Amniotic epithelial cell (primary cell): ENCODE results near the gene NYAP2.

Source experiments
- DNase-seq: peaks from one replicate; pipeline ENCODE4 v3.0.0-alpha.2; 2010; ENCODE audit warnings: low read depth

The NYAP2 gene

DNA sequence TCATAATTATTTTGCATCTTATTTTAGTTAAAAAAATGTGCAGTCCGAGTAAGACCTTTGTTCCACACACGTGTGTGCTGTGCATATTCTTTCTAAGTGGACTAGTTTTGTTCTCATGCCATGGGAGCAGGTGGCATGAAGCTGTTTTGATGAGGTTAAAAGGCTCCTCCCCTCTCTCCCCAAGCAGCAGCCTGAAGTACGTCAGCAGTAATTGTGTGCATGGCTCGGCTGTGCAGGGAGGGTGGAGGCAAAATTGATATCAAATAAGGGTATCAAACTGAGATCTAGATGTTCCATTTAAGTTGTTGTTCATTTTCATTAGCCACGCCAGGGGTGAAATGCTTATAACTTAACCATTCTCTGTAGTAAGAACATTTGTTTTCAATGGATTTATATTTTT lies at the start of gene NYAP2:
NYAP2 (plus strand) TSS at position 207 of the 400 bp plus-strand sequence. CDS start 9,171 bp downstream, outside the sequence.
- no peak for DNase-seq

DNA sequence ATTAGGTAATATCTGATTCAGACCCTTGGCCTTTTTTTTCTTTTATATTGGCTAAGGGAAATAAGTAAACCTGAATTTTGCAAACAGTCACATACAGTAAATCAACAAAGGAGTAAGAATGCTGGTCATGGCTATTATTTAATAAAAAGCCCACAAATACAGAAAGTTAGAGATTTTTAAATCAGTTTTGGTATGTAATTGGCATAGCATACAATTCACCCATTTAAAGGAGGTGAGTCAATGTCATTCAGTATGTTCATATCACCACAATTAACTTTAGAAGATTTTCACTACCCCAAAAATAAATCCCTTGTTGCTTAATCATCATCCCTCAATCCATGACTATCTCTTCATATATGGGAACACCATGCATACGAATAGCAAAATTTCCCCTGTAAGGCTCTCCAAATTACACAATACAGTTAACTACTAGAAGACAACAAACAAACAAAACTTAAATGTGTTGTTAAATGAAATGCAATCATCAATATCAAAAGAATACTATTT lies 45.9 kb upstream of the NYAP2 start:
- DNase-seq, result no peak

DNA sequence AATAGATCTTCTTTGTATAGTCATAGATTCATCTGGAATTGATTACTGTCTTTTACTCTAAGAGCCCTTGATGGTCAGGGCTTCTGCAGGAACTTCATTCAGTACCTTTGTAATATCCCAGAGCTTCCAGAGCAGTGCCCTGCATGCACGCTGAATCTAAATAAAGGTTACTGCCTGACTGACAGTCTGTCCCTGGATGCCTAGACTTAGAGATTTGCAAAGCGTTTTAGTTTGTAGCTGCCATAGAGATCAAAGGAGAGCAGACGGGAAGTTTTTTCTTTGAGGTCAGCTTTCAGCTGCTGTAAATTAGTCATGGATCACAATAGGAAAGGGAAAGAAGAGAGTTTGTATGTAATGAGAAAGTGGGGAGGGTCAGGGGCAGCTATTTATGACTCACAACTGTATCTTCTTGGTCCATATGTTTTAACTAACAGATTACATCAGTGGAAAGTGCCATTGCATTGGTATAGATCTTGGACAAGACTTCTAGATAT lies 45.2 kb upstream of the NYAP2 start:
- peak; percentile 48 for DNase-seq

- no peak for DNase-seq
These were observed 43.7 kb upstream of the NYAP2 start for GRCh38 chr2:225355788-225356187.

GRCh38 chr2:225366731-225367130 lies 32.8 kb upstream of the NYAP2 start:
- DNase-seq, result no peak

- DNase-seq, result no peak
These were observed 32.0 kb upstream of the NYAP2 start for GRCh38 chr2:225367482-225367881.

- DNase-seq, result no peak
These were observed 20.5 kb upstream of the NYAP2 start for GRCh38 chr2:225378984-225379383.

GRCh38 chr2:225379856-225380255 lies 19.7 kb upstream of the NYAP2 start:
- DNase-seq, result no peak

DNA sequence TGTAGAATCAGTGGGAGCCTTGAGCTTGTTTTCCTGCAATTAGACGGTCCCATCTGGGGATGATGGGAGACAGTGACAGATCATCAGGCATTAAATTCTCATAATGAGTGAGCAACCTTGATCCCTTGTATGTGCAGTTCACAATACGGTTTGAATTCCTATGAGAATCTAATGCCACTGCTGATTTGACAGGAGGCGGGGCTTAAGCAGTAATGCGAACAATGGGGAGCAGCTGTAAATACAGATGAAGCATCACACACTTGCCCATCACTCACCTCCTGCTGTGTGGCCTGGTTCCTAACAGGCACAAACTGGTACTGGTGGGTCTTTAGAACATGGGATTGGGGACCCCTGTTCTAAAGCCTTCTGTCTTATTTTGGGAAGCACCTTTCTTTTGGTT lies 17.9 kb upstream of the NYAP2 start:
- DNase-seq, result no peak

- no peak for DNase-seq
These were observed 1.1 kb upstream of the NYAP2 start for GRCh38 chr2:225398372-225398771.

DNA sequence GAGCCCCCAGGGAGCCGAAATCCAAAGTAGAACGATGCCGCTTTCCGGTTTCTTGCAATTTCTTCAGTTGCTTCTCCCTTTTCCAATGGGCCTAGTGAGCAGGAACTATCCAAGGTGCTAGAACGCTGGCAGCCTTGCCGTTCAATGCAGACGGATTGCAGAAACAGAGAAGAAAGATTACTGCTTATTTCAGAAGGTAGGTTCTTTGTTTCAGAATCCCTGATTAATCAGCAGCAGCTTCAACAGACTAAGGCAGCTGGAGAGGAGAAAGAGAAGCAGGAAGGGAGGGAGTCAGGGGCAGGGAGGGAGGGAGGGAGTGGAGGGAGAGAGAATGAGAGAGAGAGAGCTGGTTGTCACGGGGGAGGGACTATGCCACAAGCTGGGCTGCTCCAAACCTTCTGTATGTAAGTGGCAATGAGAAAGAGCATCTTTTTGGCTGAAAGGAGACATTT lies 576 bp downstream of the NYAP2 start:
- peak; percentile 65 for DNase-seq

- no peak for DNase-seq
These were observed 1.3 kb downstream of the NYAP2 start for GRCh38 chr2:225400546-225401400.

DNA sequence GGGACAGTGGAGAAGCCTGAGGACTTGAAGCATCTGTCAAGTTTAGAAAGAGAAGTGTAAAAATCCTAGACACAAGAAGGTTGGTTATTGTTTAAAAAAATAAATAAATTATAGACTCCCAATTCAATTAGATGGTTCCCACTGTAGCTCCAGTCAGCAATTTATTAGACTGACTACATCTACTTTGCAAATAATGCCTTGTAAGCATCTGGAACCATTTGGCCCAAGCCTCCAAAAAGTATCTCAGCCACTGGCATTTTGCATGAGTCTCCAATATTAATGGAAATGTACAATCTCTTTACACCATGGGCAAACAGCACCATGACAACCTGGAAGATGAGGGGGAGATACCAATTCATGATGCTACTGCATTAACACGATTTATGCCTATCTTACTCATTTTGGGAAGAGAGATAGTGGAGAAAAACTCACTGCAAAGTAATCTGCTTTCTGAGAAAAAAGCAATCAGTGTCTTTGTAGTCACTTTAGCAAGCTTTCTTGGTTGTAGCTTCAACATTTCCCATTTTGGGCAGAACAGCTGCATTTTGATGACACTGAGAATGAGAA lies 2.8 kb downstream of the NYAP2 start:
- no peak for DNase-seq

DNA sequence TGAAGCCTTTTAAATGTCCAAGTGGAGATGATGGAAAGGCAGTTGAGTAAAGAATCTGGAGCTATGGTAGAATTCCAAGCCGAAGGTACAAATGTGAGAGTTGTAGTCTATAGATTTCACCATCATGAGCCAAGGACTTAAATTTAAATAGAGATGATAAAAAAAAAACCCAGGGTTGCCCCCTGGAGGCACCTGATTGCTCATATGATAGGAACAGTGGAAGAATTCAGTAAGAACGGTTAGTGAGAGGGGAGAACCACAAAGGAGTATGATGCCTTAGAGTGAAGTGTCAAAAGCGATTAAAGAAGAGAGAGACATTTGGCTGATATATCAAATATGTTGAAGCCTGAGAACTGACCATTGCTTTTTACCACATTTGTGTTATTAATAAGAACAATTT lies 11.9 kb downstream of the NYAP2 start:
- no peak for DNase-seq

GRCh38 chr2:225413786-225414185 lies 14.3 kb downstream of the NYAP2 start:
- DNase-seq, result no peak

DNA sequence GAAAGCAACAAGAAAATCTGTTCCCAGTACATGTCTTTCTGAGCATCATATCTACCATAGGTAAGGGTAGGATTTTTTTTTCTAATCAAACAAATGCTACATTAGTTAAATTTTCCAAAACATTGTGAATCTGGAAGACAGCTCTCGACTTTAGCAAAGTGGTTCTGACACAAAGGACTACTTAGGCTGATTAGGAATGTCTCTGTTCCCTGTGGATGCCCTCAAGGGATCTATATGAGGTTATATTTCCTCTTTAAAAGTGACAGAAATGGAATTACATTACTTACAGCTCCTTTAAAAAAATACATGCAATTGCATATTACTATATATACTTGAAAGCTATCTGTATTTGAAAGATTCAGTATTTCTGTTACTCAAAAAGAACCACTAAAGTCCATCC lies 15.4 kb downstream of the NYAP2 start:
- no peak for DNase-seq

- DNase-seq, result no peak
These were observed 15.8 kb downstream of the NYAP2 start for GRCh38 chr2:225415341-225415740.

DNA sequence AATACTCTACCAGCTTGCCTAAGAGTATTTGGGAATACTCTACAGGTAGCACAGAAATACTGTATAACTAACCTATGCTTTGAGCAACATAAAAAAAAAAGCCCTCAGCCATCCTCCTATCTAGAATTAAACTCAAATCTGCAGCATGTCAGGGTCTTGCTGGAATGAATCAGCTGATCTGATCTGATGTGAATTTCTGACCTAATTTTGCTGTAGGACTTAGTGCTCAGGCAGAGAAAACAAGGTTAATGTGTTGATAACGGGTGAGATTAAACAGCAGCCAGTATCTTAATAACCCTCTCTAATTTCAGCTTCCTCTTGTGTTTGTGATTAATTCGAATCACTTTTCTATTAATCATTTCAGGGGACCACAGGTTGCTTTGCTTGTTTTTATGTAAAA lies 16.3 kb downstream of the NYAP2 start:
- no peak for DNase-seq

DNA sequence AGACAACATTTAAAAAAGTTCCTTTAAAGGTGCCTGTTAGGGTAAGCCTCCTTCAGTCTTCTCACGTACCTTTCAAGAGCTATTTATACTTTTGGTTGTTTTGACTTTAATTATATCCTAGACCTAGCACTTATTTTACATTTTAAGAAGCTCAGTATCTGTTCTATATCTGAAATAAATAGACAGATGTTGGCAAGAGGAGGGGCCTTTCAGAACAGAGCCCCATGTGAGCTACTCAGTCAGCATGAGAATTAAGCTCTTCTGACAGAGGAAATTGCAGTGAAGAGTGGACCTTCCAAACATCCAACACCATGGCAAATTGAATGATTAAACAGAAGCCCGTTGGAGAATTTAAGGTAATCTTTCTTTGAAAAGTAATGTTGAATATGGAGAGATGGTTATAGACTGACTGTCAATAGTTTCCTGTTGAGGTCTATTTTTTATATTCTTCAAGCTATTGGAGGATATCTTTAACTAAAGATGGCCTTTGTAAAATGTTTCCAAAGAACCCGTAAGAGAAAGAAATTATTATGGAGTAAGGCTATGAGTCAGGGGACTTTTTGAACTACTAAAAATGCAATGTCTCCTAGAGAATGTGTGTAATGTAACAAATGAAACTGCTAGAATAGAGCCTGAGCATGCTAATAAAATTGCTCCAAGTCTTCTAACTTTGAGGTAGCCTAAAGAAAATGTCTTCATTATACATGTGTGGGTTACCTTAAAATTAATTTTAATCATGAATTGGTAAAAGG lies 17.3 kb downstream of the NYAP2 start:
- DNase-seq, result no peak

DNA sequence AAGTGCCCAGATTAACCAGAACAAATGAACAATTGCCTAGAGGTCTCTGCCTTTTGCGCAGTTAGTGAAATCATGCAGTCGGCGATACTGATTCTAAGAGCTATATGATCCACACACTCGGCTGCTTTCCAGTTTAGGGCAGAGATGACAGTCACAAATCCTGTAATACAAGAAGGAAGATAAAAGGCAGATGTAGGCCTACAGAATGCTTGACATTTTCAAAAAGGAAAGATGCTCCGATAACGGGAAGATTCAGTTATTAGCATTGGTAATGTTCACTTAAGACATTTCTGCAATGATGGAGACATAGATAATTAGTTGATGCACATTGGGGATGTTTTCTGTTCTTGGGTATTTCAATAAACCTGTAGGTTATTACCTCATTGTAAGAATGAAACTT lies 19.5 kb downstream of the NYAP2 start:
- DNase-seq, result no peak

- no peak for DNase-seq
These were observed 22.6 kb downstream of the NYAP2 start for GRCh38 chr2:225422145-225422544.

GRCh38 chr2:225425284-225425683 lies 25.8 kb downstream of the NYAP2 start:
- DNase-seq, result no peak

DNA sequence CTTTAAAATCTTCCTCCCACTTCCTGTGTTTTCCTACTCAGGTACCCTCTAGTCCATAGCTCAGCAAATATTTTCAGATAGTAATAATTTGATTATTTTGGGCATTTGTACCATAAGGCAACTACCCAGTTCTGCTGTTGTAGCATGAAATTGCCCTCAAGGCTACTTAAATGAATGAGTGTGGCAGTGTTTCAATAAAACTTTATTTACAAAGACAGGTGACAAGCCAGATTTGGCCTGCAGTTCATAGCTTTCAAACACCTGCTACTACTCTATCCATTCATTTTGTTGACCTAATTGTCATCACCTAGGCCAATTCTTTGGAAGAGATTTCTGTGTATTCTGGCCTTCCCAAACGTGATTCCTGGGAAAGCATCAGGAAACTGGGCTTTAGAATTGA lies 28.9 kb downstream of the NYAP2 start:
- DNase-seq, result no peak
